K562 (cell line): Measurements from ENCODE around the gene ROPN1L. TPM values are rescaled to one million over a fixed set of nuclear protein-coding genes. Genes with fewer than 3 reads are reported as not detected.
A peak's percentile ranks its signal among the peaks of the same experiment; 100 is the strongest.

Experiments
- ATAC-seq: fragments of 200-7000 bp; cut with Tn5 transposase; 3 replicates; pipeline ENCODE4 v1.9.1; 2020; ENCODE audit warnings: moderate library complexity
- BruUV-seq: library from RNA; stranded (reverse); fragments of 400-500 nt; replicated peaks from 2 replicates; lab custom pipeline; 2021; lab: Mats Ljungman, UMichigan
- CTCF ChIA-PET: fragments of 300-600 bp; formaldehyde crosslinking; extraction: SDS; loops from one replicate; lab custom pipeline; 2021; ENCODE audit warnings: low intra/inter-chr PET ratio; lab: Yijun Ruan, JAX
- POLR2A ChIA-PET: fragments of 300-600, 350-650 bp; sonication (Branson Sonifier 250); formaldehyde crosslinking; extraction: SDS; loops from one replicate; lab custom pipeline; 2021; ENCODE audit warnings: antibody characterized with exemption, inconsistent platforms; lab: Yijun Ruan, JAX
- DNase-seq, 4 experiments: peaks; one replicate each; pipeline versions ENCODE4 v3.0.0 to v3.0.0-alpha.2; 2011 to 2018; ENCODE audit warnings: low spot score in 3 of 4, mixed read lengths in 3 of 4; ENCODE audit errors: extremely low read depth in 1 of 4
- FAIRE-seq: peaks from 2 replicates; lab custom pipeline; 2011; peaks lifted over from hg19 to GRCh38; lab: Jason Lieb, UNC
- H2AFZ ChIP-seq: 2 replicates; pipeline ENCODE4 v1.6.0; 2011; ENCODE audit warnings: low read depth, low read length, control low read depth, inconsistent platforms
- H3K27ac ChIP-seq: fragments of 200-600 bp; 3 replicates; pipeline ENCODE4 v1.8.0; 2011; ENCODE audit warnings: low read depth, mild to moderate bottlenecking, control low read depth, inconsistent platforms, low read length, moderate library complexity, mixed read lengths; ENCODE audit errors: extremely low read depth
- H3K27me3 ChIP-seq, 2 experiments: fragments of 300-600 bp in 1 of 2; 2 replicates in 1 of 2; 3 replicates in 1 of 2; pipeline versions ENCODE4 v1.6.0 to v1.8.0; 2011; ENCODE audit warnings: inconsistent platforms in 2 of 2, low read length in 2 of 2, mild to moderate bottlenecking in 1 of 2, mixed read lengths in 1 of 2, moderate library complexity in 1 of 2; ENCODE audit not compliant: control insufficient read depth in 2 of 2, insufficient read depth in 2 of 2
- H3K36me3 ChIP-seq: fragments of 300-600 bp; 3 replicates; pipeline ENCODE4 v1.8.0; 2011; ENCODE audit warnings: mild to moderate bottlenecking, low read length, inconsistent platforms; ENCODE audit not compliant: control insufficient read depth, insufficient read depth
- H3K4me1 ChIP-seq, 2 experiments: fragments of 200-600 bp in 1 of 2; replicated peaks in 1 of 2; 2 replicates in 1 of 2; 3 replicates in 1 of 2; pipeline versions ENCODE4 v1.5.1 to v1.8.0; 2011; ENCODE audit warnings: inconsistent platforms in 2 of 2, low read length in 2 of 2, mild to moderate bottlenecking in 1 of 2, mixed read lengths in 1 of 2, moderate library complexity in 1 of 2; ENCODE audit not compliant: control insufficient read depth in 2 of 2, insufficient read depth in 2 of 2
- H3K4me2 ChIP-seq: 2 replicates; pipeline ENCODE4 v1.6.1; 2011; ENCODE audit warnings: low read length, control low read depth, inconsistent platforms, mixed read lengths; ENCODE audit not compliant: insufficient read depth
- H3K4me3 ChIP-seq: fragments of 200-600 bp; sonication (generic), shearing (Covaris generic); 2 replicates; pipeline ENCODE4 v1.5.1; 2016; ENCODE audit warnings: control low read depth, inconsistent platforms
- H3K79me2 ChIP-seq: fragments of 200-600 bp; 3 replicates; pipeline ENCODE4 v1.8.0; 2011; ENCODE audit warnings: low read length, inconsistent platforms; ENCODE audit not compliant: control insufficient read depth, insufficient read depth
- H3K9ac ChIP-seq, 2 experiments: 2 replicates each; pipeline versions ENCODE4 v1.6.0 to v1.6.1; 2011; ENCODE audit warnings: low read depth in 2 of 2, low read length in 2 of 2, control low read depth in 1 of 2, inconsistent platforms in 1 of 2, mild to moderate bottlenecking in 1 of 2, mixed read lengths in 1 of 2; ENCODE audit not compliant: insufficient read depth in 1 of 2
- H3K9me1 ChIP-seq: one replicate; pipeline ENCODE4 v1.6.0; 2011; ENCODE audit warnings: inconsistent platforms, mild to moderate bottlenecking, low read length, moderate library complexity; ENCODE audit not compliant: control insufficient read depth, insufficient read depth
- H3K9me3 ChIP-seq: replicated peaks from 2 replicates; pipeline ENCODE4 v1.5.1; 2011; ENCODE audit warnings: low read depth, low read length, inconsistent platforms; ENCODE audit not compliant: control insufficient read depth, insufficient read depth
- H4K20me1 ChIP-seq: replicated peaks from 2 replicates; pipeline ENCODE4 v1.6.1; 2011; ENCODE audit warnings: low read length, inconsistent platforms, mixed read lengths; ENCODE audit not compliant: control insufficient read depth, insufficient read depth
- POLR2H ChIP-seq: IDR thresholded peaks from 2 replicates; pipeline ENCODE4 v1.6.1; 2016; ENCODE audit warnings: missing genetic modification characterization, low read depth, mild to moderate bottlenecking, control low read depth, missing compliant biosample characterization, moderate library complexity
- THRA ChIP-seq: fragments of 450-650 bp; IDR thresholded peaks from 2 replicates; pipeline ENCODE4 v1.6.1; 2017; ENCODE audit warnings: mild to moderate bottlenecking, moderate library complexity
- ZBTB5 ChIP-seq: fragments of 450-650 bp; IDR thresholded peaks from 2 replicates; pipeline ENCODE4 v1.6.1; 2017; ENCODE audit warnings: antibody characterized with exemption
- ZNF134 ChIP-seq: fragments of 250-450 bp; sonication (Bioruptor Pico); conservative IDR thresholded peaks from 2 replicates; pipeline ENCODE4 v1.4.0; 2020
- ZNF79 ChIP-seq: fragments of 250-450 bp; sonication (Bioruptor Pico); IDR thresholded peaks from 2 replicates; pipeline ENCODE4 v1.4.0; 2020; ENCODE audit warnings: low read depth, mild to moderate bottlenecking, moderate library complexity
- WGBS: fragments of 100-300 bp; shearing (Covaris generic); methylation state at CpG from one replicate; pipeline ENCODE4 v1.1.6; 2016; ENCODE audit warnings: low coverage, mixed read lengths; ENCODE audit not compliant: insufficient coverage; ENCODE audit errors: missing lambda C conversion rate; 5-methylcytosine and 5-hydroxymethylcytosine counted together
- in situ Hi-C: fragments of 300-500 bp; cut with MboI; formaldehyde crosslinking; loops from 4 replicates; pipeline ENCODE4 v1.15.0; 2018; ENCODE audit warnings: inconsistent platforms, mixed read lengths
- intact Hi-C: fragments of 100-400 bp; cut with micrococcal nuclease; formaldehyde crosslinking; loops from 2 replicates; pipeline ENCODE4 v1.14.2; 2022
- polyA plus RNA-seq, 8 experiments: library from polyadenylated mRNA; depleted of rRNA in 4 of 8; stranded (reverse) in 5 of 8; unstranded in 3 of 8; fragments of >200 nt; fragmentation: Nextera tagmentation in 2 of 8; fragmentation: Illumina TruSeq in 1 of 8; extraction: Ambion mirVana in 2 of 8; extraction: Trizol in 1 of 8; gene quantifications; 2 replicates each; pipeline versions ENCODE4 v1.2.1 to v1.2.3, GENCODE V29; 2011 to 2014; ENCODE audit warnings: inconsistent platforms in 1 of 8, missing spikeins in 1 of 8
- total RNA-seq, 7 experiments: library from RNA; depleted of rRNA in 6 of 7; stranded (reverse); fragments of >200 nt in 6 of 7; fragmentation: Illumina TruSeq in 2 of 7; extraction: Trizol in 2 of 7; gene quantifications; 2 replicates each; pipeline versions ENCODE4 v1.2.1 to v1.2.3, GENCODE V29; 2011 to 2021; ENCODE audit warnings: low replicate concordance in 1 of 7

The ROPN1L gene
- total and polyA plus RNA-seq, 9 of the 15 experiments (the other 6 are each of a cell fraction or from before 2014, with no cell fraction given), result 0.04 to 0.85 (median 0.24) TPM; not detected in 3

- Histone ChIP-seq H3K27me3 (peaks cover 67 to 71% of the 10 kb centered on the region in 2 experiments), H3K4me2 (no peak overlapping the region), H3K79me2 (no peaks in the 10 kb centered on the region), H3K36me3 (no peaks in the 10 kb centered on the region), H3K4me3 (no peak overlapping the region), H2AFZ (no peak overlapping the region), H3K27ac (no peak overlapping the region), H3K9ac (no peak overlapping the region), H3K9me1 (no peaks in the 10 kb centered on the region), H4K20me1 (0 out of 2 replicates have a peak, but pooled peaks cover 5% of the 10 kb centered on the region), H3K9me3 (no peaks in the 10 kb centered on the region), H3K4me1 (no peaks in the 10 kb centered on the region)
- no peak for DNase-seq
- no peak for ATAC-seq
- FAIRE-seq, result no peak
- WGBS, result 1% methylated on average over 10 of the region's 10 CpGs
- BruUV-seq, result no TSS peak
- TF ChIP-seq ZNF134 (CRISPR knock-in tag) (peak; percentile 96), ZBTB5 (no peak), POLR2H (tag) (no peak), ZNF79 (CRISPR knock-in tag) (no peak), THRA (no peak)
- CTCF ChIA-PET, result no interaction called here
- intact Hi-C loops, result no loop called here
- in situ Hi-C loops, result loop anchor here (25.0 kb wide), 1 partner anchor 692 kb away; no protein-coding TSS in a partner anchor
- POLR2A ChIA-PET, result no interaction called here
Measured at GRCh38 chr5:10470669-10471068, 29.0 kb downstream of the ROPN1L start.
